K562 (cell line): ENCODE results near the gene CA7. TPM values are rescaled to one million over a fixed set of nuclear protein-coding genes. Genes with fewer than 3 reads are reported as not detected.

Source experiments
- BDP1 ChIP-seq: IDR thresholded peaks from 3 replicates; pipeline ENCODE4 v1.6.1; 2011; ENCODE audit not compliant: insufficient read length, insufficient read depth
- BRD4 ChIP-seq: fragments of 200-600 bp; sonication (generic); IDR thresholded peaks from 2 replicates; pipeline ENCODE4 v1.6.1; 2017; ENCODE audit warnings: inconsistent platforms
- CSDE1 ChIP-seq, 2 experiments: fragments of 450-650 bp; IDR thresholded peaks; 2 replicates each; pipeline ENCODE4 v1.6.1; 2016; ENCODE audit warnings: mild to moderate bottlenecking in 1 of 2
- KLF16 ChIP-seq: IDR thresholded peaks from 2 replicates; pipeline ENCODE4 v1.6.1; 2016; ENCODE audit warnings: antibody characterized with exemption
- MAZ ChIP-seq, 2 experiments: fragments of 450-650 bp in 1 of 2; sonication (generic) in 1 of 2; formaldehyde crosslinking; IDR thresholded peaks in 1 of 2; conservative IDR thresholded peaks in 1 of 2; 2 replicates each; pipeline versions ENCODE4 v1.4.0 to v1.5.0; 2020; ENCODE audit warnings: mild to moderate bottlenecking in 1 of 2, missing genetic modification reagents in 1 of 2
- MNT ChIP-seq, 2 experiments: fragments of 450-650 bp; conservative IDR thresholded peaks; 2 replicates each; pipeline ENCODE4 v1.6.1; 2017; ENCODE audit warnings: mild to moderate bottlenecking in 2 of 2, moderate library complexity in 2 of 2
- MTA3 ChIP-seq: fragments of 450-650 bp; formaldehyde crosslinking; IDR thresholded peaks from 2 replicates; pipeline ENCODE4 v1.6.1; 2017; ENCODE audit warnings: mild to moderate bottlenecking, borderline replicate concordance
- NCOA4 ChIP-seq: fragments of 450-650 bp; IDR thresholded peaks from 2 replicates; pipeline ENCODE4 v1.6.1; 2018; ENCODE audit warnings: mild to moderate bottlenecking; ENCODE audit not compliant: partially characterized antibody
- RBBP5 ChIP-seq: fragments of 200-600 bp; sonication (generic); IDR thresholded peaks from 2 replicates; pipeline ENCODE4 v1.6.1; 2012; ENCODE audit warnings: borderline replicate concordance, mild to moderate bottlenecking, low read length, control low read depth, inconsistent platforms; ENCODE audit not compliant: insufficient read depth, poor library complexity, severe bottlenecking
- RREB1 ChIP-seq: fragments of 250-450 bp; sonication (Bioruptor Pico); IDR thresholded peaks from 2 replicates; pipeline ENCODE4 v1.4.0; 2020
- RUNX1 ChIP-seq: sonication (generic); IDR thresholded peaks from 2 replicates; pipeline ENCODE4 v1.6.1; 2016; ENCODE audit warnings: antibody characterized with exemption, low read depth
- SRF ChIP-seq, 2 experiments: fragments of 250-450, 450-650 bp in 1 of 2; sonication (Bioruptor Pico) in 1 of 2; sonication (generic) in 1 of 2; formaldehyde crosslinking; IDR thresholded peaks; 2 replicates each; pipeline versions ENCODE4 v1.5.0 to v1.5.1; 2020 to 2022; ENCODE audit warnings: mild to moderate bottlenecking in 1 of 2, missing genetic modification reagents in 1 of 2
- TBP ChIP-seq: optimal IDR thresholded peaks from 2 replicates; pipeline ENCODE3; 2011; ENCODE audit warnings: low read depth, low read length, improper control_type of control experiment
- ZFX ChIP-seq: sonication (generic); formaldehyde crosslinking; IDR thresholded peaks from 2 replicates; pipeline ENCODE4 v1.8.0; 2022; ENCODE audit warnings: mild to moderate bottlenecking, missing genetic modification reagents, moderate library complexity
- ZKSCAN1 ChIP-seq: fragments of 150-350 bp; IDR thresholded peaks from 2 replicates; pipeline ENCODE4 v1.6.1; 2016; ENCODE audit warnings: low read depth, low read length
- ZNF740 ChIP-seq, 3 experiments: fragments of 200-800 bp in 1 of 3; sonication (Bioruptor generic) in 1 of 3; sonication (generic) in 1 of 3; formaldehyde crosslinking in 1 of 3; IDR thresholded peaks; 2 replicates each; pipeline versions ENCODE4 v1.6.1 to v1.8.0; 2016 to 2022; ENCODE audit warnings: mild to moderate bottlenecking in 2 of 3, missing compliant biosample characterization in 2 of 3, missing genetic modification characterization in 2 of 3, missing genetic modification reagents in 1 of 3
- polyA plus RNA-seq, 8 experiments: library from polyadenylated mRNA; depleted of rRNA in 4 of 8; stranded (reverse) in 5 of 8; unstranded in 3 of 8; fragments of >200 nt; fragmentation: Nextera tagmentation in 2 of 8; fragmentation: Illumina TruSeq in 1 of 8; extraction: Ambion mirVana in 2 of 8; extraction: Trizol in 1 of 8; gene quantifications; 2 replicates each; pipeline versions ENCODE4 v1.2.1 to v1.2.3, GENCODE V29; 2011 to 2014; ENCODE audit warnings: inconsistent platforms in 1 of 8, missing spikeins in 1 of 8
- total RNA-seq, 7 experiments: library from RNA; depleted of rRNA in 6 of 7; stranded (reverse); fragments of >200 nt in 6 of 7; fragmentation: Illumina TruSeq in 2 of 7; extraction: Trizol in 2 of 7; gene quantifications; 2 replicates each; pipeline versions ENCODE4 v1.2.1 to v1.2.3, GENCODE V29; 2011 to 2021; ENCODE audit warnings: low replicate concordance in 1 of 7

CA7 gene
- total and polyA plus RNA-seq, 9 of the 15 experiments (the other 6 are each of a cell fraction or from before 2014, with no cell fraction given) = 0.03 to 0.07 (median 0.05) TPM; not detected in 5

- TF ChIP-seq RREB1 (CRISPR knock-in tag) (peak; percentile 27; the same call in 1 of the 2 replicates), ZKSCAN1 (0 out of 2 replicates have a peak, but pooled peaks have one; percentile 21), TBP (peak; percentile 83), SRF (CRISPR knock-in tag; IDR thresholded peaks at IDR 0.05) (peak in 1 of 2 experiments; percentile 56; a peak in 1 of 4 replicates), RUNX1 (no peak), CSDE1 (IDR thresholded peaks at IDR 0.05) (peak in 1 of 2 experiments; percentile 1; a peak in 1 of 4 replicates), NCOA4 (no peak), RBBP5 (peak; percentile 91), BRD4 (no peak), ZFX (peak; percentile 100), ZNF740 (CRISPR knock-in tag; IDR thresholded peaks at IDR 0.05) (no peak), ZNF740 (tag; IDR thresholded peaks at IDR 0.05) (no peak), MTA3 (0 out of 2 replicates have a peak, but pooled peaks have one; percentile 72), KLF16 (peak; percentile 33; the same call in 1 of the 2 replicates), MAZ (CRISPR knock-in tag; conservative IDR thresholded peaks at IDR 0.05 in 1 of 2, IDR thresholded peaks at IDR 0.05 in 1 of 2) (peak; percentile 70 to 79), MNT (conservative IDR thresholded peaks at IDR 0.05) (peak; percentile 33 to 62; a peak in 3 of 4 replicates), BDP1 (no peak)
Observed at GRCh38 chr16:66830422-66831404, 13.5 kb upstream of the CA7 start, which contains the start of gene NAE1 (continued).
